ENCODE results near the gene PSMG3. TPM values are rescaled to one million over a fixed set of nuclear protein-coding genes. Genes with fewer than 3 reads are reported as not detected.

The PSMG3 gene
- total and polyA plus RNA-seq, 2 donors (not counting 3 experiments of a cell fraction or from before 2014, with no cell fraction given): 25.5 to 49.7 TPM

- no peaks in the 10 kb centered on the region for H3K36me3 ChIP-seq (ENCODE audit: control insufficient read depth in 2 of 2, extremely low read depth in 1 of 2, insufficient read depth in 2 of 2, low read length in 2 of 2)
- ChIA-PET CTCF (interaction anchor here (2.2 kb wide), 1 partner anchor 10 kb away, joined by 8 read pairs; no protein-coding TSS in a partner anchor), POLR2A (no interaction called here)
- H3K27me3 ChIP-seq (ENCODE audit: control insufficient read depth in 2 of 2, insufficient read depth in 2 of 2, low read length in 2 of 2): peaks cover 13 to 14% of the 10 kb centered on the region in 2 experiments
- no peaks in the 10 kb centered on the region for H3K9me3 ChIP-seq (replicated peaks; ENCODE audit: control insufficient read depth, insufficient read depth, low read length)
- H4K20me1 ChIP-seq (replicated peaks; ENCODE audit: control insufficient read depth, extremely low read depth, insufficient read depth, low read length): no peaks in the 10 kb centered on the region
- FAIRE-seq (no peak), DNase-seq (ENCODE audit: low read depth, low spot score) (no peak)
- no peak overlapping the region for H3K9ac ChIP-seq (replicated peaks; ENCODE audit: extremely low read depth, insufficient read depth, low read length)
- H3K27ac ChIP-seq (ENCODE audit: insufficient read depth, low read depth, low read length): no peak overlapping the region
- dilution Hi-C loops (cut with MboI; ENCODE audit: extremely low pct_ligation_motif_present, low sequenced_read_pairs) (no loop called here), intact Hi-C loops (cut with micrococcal nuclease) (no loop called here)
- H3K4me3 ChIP-seq (replicated peaks in 1 of 3; ENCODE audit: insufficient read depth in 1 of 3, low read depth in 1 of 3, low read length in 3 of 3): no peak overlapping the region
- H3K79me2 ChIP-seq (ENCODE audit: control insufficient read depth, insufficient read depth, low read length): no peaks in the 10 kb centered on the region
- H3K4me1 ChIP-seq (ENCODE audit: control insufficient read depth, extremely low read depth, insufficient read depth, low read length): no peaks in the 10 kb centered on the region
- H3K4me2 ChIP-seq (ENCODE audit: insufficient read depth, low read length): no peak overlapping the region
- no peak overlapping the region for H2AFZ ChIP-seq (ENCODE audit: low read depth, low read length)
- TF ChIP-seq POLR2A (IDR thresholded peaks at IDR 0.05; ENCODE audit: low read depth, low read length) (no peak), POLR2AphosphoS5 (IDR thresholded peaks at IDR 0.05; ENCODE audit: insufficient read depth, low read depth, low read length) (no peak), CTCF (IDR thresholded peaks at IDR 0.05; ENCODE audit: extremely low read depth in 1 of 2, insufficient read depth in 1 of 2, low read depth in 1 of 2, low read length in 2 of 2) (no peak), JUN (IDR thresholded peaks at IDR 0.05; ENCODE audit: borderline replicate concordance, insufficient read depth, insufficient read length, low read depth) (no peak), EZH2 (IDR thresholded peaks at IDR 0.05; ENCODE audit: borderline replicate concordance, low read depth, low read length, severe bottlenecking) (no peak), FOS (IDR thresholded peaks at IDR 0.05; ENCODE audit: borderline replicate concordance, insufficient read depth, low read length) (no peak), GATA2 (IDR thresholded peaks at IDR 0.05; ENCODE audit: insufficient read depth, insufficient read length, low read depth, low read length) (no peak), MYC (IDR thresholded peaks at IDR 0.05; ENCODE audit: low read depth, low read length) (no peak), MAX (IDR thresholded peaks at IDR 0.05; ENCODE audit: insufficient read depth, insufficient read length) (no peak)
- H3K9me1 ChIP-seq (replicated peaks; ENCODE audit: control insufficient read depth, extremely low read depth, insufficient read depth, low read length): no peaks in the 10 kb centered on the region
- BruUV-seq (replicated peaks): no TSS peak
Measured at GRCh38 chr7:1588978-1589377, 19.1 kb upstream of the PSMG3 start.
